ENCODE results near the gene JAK1.

DNA sequence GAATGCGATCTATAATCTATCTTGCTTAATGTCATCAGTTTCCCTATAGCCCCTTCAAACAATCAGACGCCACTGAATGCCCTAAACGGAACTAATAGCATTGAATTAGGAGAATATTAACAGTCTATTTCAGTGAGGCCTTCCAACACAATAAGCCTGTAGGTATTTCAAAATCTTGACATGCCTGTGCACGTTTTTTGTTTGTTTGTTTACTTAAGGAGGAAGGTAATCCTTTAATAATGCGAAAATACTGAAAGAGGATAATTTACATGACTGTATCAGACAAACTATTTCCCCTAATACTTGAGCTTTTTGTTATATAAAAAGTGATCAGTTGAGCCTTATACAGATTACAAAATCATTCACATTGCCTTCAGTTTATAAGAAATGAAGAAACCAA is 29.0 kb upstream of the JAK1 start:
- TF ChIP-seq YY1 (IDR thresholded peaks at IDR 0.05; ENCODE audit: insufficient read depth, insufficient read length): no peak
- TF ChIP-seq SUZ12 (IDR thresholded peaks at IDR 0.05; ENCODE audit: extremely low read depth, insufficient read depth, insufficient read length): no peak

Measured in NT2/D1 (cell line).